Skeletal muscle satellite cell (primary cell): ENCODE results near the gene RPGRIP1.

ENCODE experiments used
- H3K27me3 ChIP-seq: 2 replicates; pipeline ENCODE4 v1.7.0; 2013; ENCODE audit warnings: low read length; ENCODE audit not compliant: control insufficient read depth, insufficient read depth
- H3K36me3 ChIP-seq: 2 replicates; pipeline ENCODE4 v1.7.0; 2013; ENCODE audit warnings: mild to moderate bottlenecking, control low read depth, low read length; ENCODE audit not compliant: insufficient read depth
- H3K4me1 ChIP-seq: 2 replicates; pipeline ENCODE4 v1.7.0; 2013; ENCODE audit warnings: low read length; ENCODE audit not compliant: control insufficient read depth, insufficient read depth
- H3K4me2 ChIP-seq: 2 replicates; pipeline ENCODE4 v1.7.0; 2013; ENCODE audit warnings: mild to moderate bottlenecking, low read length
- H3K4me3 ChIP-seq: 2 replicates; pipeline ENCODE4 v1.7.0; 2013; ENCODE audit warnings: low read length
- H3K9ac ChIP-seq: 2 replicates; pipeline ENCODE4 v1.7.0; 2013; ENCODE audit warnings: mild to moderate bottlenecking, low read depth, low read length, moderate library complexity
- H3K9me3 ChIP-seq: replicated peaks from 2 replicates; pipeline ENCODE4 v1.7.0; 2013; ENCODE audit warnings: mild to moderate bottlenecking, control low read depth, low read length

Gene RPGRIP1

DNA sequence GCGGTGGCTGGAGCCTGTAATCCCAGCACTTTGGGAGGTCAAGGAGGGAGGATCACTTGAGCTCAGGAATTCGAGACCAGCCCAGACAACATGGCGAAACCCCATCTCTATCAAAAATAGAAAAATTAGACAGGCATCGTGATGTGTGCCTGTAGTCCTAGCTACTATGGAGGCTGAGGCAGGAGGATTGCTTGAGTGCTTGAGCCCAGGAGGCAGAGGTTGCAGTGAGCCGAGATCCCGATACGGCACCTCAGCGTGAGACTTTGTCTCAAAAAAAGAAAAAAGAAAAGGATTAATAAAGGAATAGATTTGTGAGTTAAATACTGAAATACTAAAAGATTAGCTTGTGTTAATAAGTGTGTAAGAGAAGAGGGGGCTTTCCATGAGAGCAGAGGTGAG lies 29.4 kb downstream of the RPGRIP1 start:
- Histone ChIP-seq H3K4me1 (no peaks in the 10 kb centered on the region), H3K9ac (no peak overlapping the region), H3K4me2 (peak overlapping the region; percentile 47), H3K36me3 (no peaks in the 10 kb centered on the region), H3K4me3 (no peak overlapping the region), H3K27me3 (peaks cover 57% of the 10 kb centered on the region), H3K9me3 (no peaks in the 10 kb centered on the region)

DNA sequence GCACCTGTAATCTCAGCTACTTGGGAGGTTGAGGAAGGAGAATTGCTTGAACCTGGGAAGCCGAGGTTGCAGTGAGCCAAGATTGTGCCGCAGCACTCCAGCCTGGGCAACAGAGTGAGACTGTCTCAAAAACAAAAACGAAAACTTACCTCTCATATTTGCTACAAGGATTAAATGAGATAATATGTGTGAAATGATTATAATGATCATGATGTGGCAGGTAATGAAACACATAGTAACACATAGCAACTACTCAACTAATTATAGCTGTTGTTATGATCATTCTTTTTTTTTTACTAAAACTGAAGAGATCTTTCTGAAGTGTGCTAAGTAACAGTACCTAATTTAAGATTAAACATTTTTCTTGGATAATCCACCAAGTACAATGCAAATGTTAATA lies 30.1 kb downstream of the RPGRIP1 start:
- no peak overlapping the region for H3K4me2 ChIP-seq
- H3K9ac ChIP-seq: no peak overlapping the region
- H3K27me3 ChIP-seq: peaks cover 57% of the 10 kb centered on the region
- H3K4me3 ChIP-seq: no peak overlapping the region
- H3K36me3 ChIP-seq: no peaks in the 10 kb centered on the region
- no peaks in the 10 kb centered on the region for H3K4me1 ChIP-seq
- H3K9me3 ChIP-seq: no peaks in the 10 kb centered on the region

DNA sequence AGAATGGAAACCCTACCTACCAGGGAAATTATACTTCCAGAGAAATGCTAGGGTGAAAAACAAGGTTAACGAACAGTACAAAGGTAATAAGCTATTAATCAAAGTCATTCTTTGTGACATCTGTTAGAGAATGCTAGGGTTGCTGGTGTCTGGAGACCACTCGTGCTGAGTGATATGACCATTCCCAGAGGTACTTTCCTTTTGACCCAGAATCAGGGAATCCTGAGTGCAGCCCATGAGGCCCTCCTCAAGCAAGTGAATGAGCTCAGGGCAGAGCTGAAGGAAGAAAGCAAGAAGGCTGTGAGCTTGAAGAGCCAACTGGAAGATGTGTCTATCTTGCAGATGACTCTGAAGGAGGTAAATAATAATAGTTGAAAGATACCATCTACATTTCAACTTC lies 31.7 kb downstream of the RPGRIP1 start:
- H3K27me3 ChIP-seq: peaks cover 47% of the 10 kb centered on the region
- no peaks in the 10 kb centered on the region for H3K4me1 ChIP-seq
- H3K36me3 ChIP-seq: no peaks in the 10 kb centered on the region
- H3K9ac ChIP-seq: no peak overlapping the region
- no peak overlapping the region for H3K4me3 ChIP-seq
- no peak overlapping the region for H3K4me2 ChIP-seq
- no peaks in the 10 kb centered on the region for H3K9me3 ChIP-seq

DNA sequence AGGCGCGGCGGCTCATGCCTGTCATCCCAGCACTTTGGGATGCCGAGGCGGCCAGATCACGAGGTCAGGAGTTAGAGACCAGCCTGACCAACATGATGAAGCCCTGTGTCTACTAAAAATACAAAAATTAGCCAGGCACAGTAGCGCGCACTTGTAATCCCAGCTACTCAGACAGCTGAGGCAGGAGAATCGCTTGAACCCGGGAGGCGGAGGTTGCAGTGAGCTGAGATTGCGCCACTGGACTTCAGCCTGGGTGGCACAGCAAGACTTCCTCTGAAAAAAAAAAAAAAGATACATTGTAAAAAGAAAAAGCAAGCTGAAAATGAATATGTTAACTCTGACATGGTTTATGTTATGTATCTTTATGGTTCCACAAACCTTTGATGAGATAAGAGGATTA lies 33.6 kb downstream of the RPGRIP1 start:
- H3K4me1 ChIP-seq: no peaks in the 10 kb centered on the region
- H3K4me3 ChIP-seq: no peak overlapping the region
- H3K27me3 ChIP-seq: peaks cover 42% of the 10 kb centered on the region
- no peaks in the 10 kb centered on the region for H3K36me3 ChIP-seq
- H3K9me3 ChIP-seq: no peaks in the 10 kb centered on the region
- no peak overlapping the region for H3K9ac ChIP-seq
- H3K4me2 ChIP-seq: no peak overlapping the region

DNA sequence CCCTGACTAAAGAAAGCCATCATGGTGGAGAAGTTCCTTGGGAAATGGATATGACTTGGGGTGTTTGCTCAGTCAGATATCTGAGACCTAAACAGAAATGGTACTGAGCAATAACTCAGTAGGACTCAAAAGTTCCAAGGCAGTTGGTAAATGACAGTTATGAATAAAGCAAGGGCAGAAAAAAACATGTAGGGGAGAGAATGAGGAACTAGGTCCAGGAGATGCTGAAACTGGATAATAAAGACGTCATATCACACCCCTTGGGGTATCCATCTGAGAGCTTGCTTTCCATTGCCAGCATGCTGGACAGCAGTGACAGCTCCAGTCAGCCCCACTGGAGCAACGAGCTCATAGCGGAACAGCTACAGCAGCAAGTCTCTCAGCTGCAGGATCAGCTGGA lies 37.5 kb downstream of the RPGRIP1 start:
- Histone ChIP-seq H3K9me3 (no peaks in the 10 kb centered on the region), H3K9ac (no peak overlapping the region), H3K27me3 (peaks cover 33% of the 10 kb centered on the region), H3K36me3 (no peaks in the 10 kb centered on the region), H3K4me2 (no peak overlapping the region), H3K4me3 (no peak overlapping the region), H3K4me1 (no peaks in the 10 kb centered on the region)

DNA sequence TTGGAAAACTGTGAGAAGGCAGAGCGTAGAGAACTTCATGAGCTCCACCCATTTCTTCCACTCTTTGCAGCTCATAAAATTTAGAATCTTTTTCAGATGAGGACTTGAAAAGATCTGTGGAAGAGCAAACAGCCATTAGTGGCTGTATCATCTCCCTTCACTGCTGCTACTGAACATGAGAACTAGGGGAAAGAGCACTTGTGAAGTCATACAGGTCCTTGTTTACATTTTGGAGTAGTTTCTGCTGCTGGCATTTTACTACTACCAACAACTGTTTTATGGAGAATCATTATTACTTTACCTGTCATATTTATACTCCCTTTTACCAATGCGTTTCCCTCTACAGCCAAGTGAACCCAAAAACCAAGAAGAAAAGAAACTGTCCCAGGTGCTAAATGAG lies 41.0 kb downstream of the RPGRIP1 start:
- H3K4me2 ChIP-seq: no peak overlapping the region
- no peak overlapping the region for H3K9ac ChIP-seq
- H3K4me1 ChIP-seq: no peaks in the 10 kb centered on the region
- no peak overlapping the region for H3K4me3 ChIP-seq
- no peaks in the 10 kb centered on the region for H3K36me3 ChIP-seq
- H3K27me3 ChIP-seq: peaks cover 56% of the 10 kb centered on the region
- H3K9me3 ChIP-seq: no peaks in the 10 kb centered on the region

DNA sequence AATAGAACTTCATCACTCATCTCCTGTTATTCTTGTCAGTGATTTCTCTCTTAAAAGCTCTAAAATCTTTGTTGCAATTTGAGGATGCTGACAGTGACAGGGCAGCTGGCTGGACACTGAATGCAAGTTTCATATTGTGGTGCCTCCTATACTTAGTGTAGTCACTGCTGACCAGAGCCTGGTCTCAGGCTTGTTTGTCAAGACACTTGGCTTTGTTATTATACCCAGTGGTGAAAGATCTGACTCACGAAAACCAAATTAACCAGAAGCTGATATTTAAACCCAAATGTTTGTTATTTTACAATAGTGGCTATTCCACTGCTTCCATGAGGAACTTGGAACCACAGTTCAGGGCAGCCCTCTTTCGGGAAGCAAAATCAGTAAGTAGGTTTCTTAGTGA lies 42.8 kb downstream of the RPGRIP1 start:
- no peaks in the 10 kb centered on the region for H3K9me3 ChIP-seq
- H3K27me3 ChIP-seq: peaks cover 60% of the 10 kb centered on the region
- no peak overlapping the region for H3K9ac ChIP-seq
- H3K36me3 ChIP-seq: no peaks in the 10 kb centered on the region
- H3K4me2 ChIP-seq: no peak overlapping the region
- H3K4me1 ChIP-seq: no peaks in the 10 kb centered on the region
- H3K4me3 ChIP-seq: no peak overlapping the region

DNA sequence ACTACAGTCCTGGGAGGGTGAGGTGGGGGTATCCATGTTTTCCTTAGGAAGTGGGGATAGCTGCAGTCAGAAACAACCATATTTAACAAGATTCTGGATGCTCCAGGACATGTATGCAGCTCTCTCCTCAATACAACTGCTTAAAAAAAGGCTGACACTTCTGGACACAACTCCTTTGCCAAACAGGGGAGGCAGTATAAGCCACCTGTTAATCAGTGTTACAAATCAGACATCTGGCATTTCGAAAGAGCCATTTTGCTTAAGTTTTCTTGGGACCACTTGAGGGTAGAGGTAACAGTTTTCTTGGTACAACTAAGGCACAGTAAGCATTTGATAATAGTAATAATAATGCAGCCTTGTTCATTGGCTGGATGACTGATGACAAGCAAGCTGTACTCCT lies 47.1 kb downstream of the RPGRIP1 start:
- peaks cover 41% of the 10 kb centered on the region for H3K27me3 ChIP-seq
- H3K9me3 ChIP-seq: no peaks in the 10 kb centered on the region
- H3K4me3 ChIP-seq: no peak overlapping the region
- no peaks in the 10 kb centered on the region for H3K4me1 ChIP-seq
- no peak overlapping the region for H3K4me2 ChIP-seq
- H3K36me3 ChIP-seq: no peaks in the 10 kb centered on the region
- no peak overlapping the region for H3K9ac ChIP-seq
